Duodenal mucosa (tissue), 2 donors: ENCODE results near the gene POLR1A.
A peak's percentile ranks its signal among the peaks of the same experiment; 100 is the strongest.

Experiments
- H3K27ac ChIP-seq: one replicate; pipeline ENCODE4 v1.7.0; 2013; ENCODE audit warnings: low read depth, low read length
- H3K27me3 ChIP-seq, 2 donors: one replicate each; pipeline ENCODE4 v1.7.0; 2013; ENCODE audit warnings: low read length in 2 of 2, control low read depth in 1 of 2; ENCODE audit not compliant: insufficient read depth in 2 of 2, control insufficient read depth in 1 of 2
- H3K36me3 ChIP-seq, 2 donors: one replicate each; pipeline ENCODE4 v1.7.0; 2013; ENCODE audit warnings: low read length in 2 of 2, control low read depth in 1 of 2; ENCODE audit not compliant: insufficient read depth in 2 of 2, control insufficient read depth in 1 of 2
- H3K4me1 ChIP-seq, 2 donors: one replicate each; pipeline ENCODE4 v1.7.0; 2013; ENCODE audit warnings: low read length in 2 of 2, control low read depth in 1 of 2; ENCODE audit not compliant: insufficient read depth in 2 of 2, control insufficient read depth in 1 of 2
- H3K4me3 ChIP-seq, 2 donors: one replicate each; pipeline ENCODE4 v1.7.0; 2013; ENCODE audit warnings: low read length in 2 of 2, low read depth in 1 of 2
- H3K9ac ChIP-seq, 2 donors: one replicate each; pipeline ENCODE4 v1.7.0; 2013; ENCODE audit warnings: low read length in 2 of 2, low read depth in 1 of 2
- H3K9me3 ChIP-seq, 2 donors: one replicate each; pipeline ENCODE4 v1.7.0; 2013; ENCODE audit warnings: low read length in 2 of 2, control low read depth in 1 of 2; ENCODE audit not compliant: control insufficient read depth in 1 of 2

Gene POLR1A

GRCh38 chr2:86105252-86105968 is at the start of gene POLR1A:
Gene POLR1A (minus strand): TSS chr2:86105886. CDS start chr2:86105776, 110 bp downstream.
- peak within 1 kb of the TSS; percentile 97 to 98 for H3K4me3 ChIP-seq
- H3K27me3 ChIP-seq: no peaks in the 10 kb centered on the region
- no peaks in the 10 kb centered on the region for H3K9me3 ChIP-seq
- peaks cover 13 to 16% of the 10 kb centered on the region in 2 donors for H3K36me3 ChIP-seq
- peak within 1 kb of the TSS; percentile 81 to 85 for H3K9ac ChIP-seq
- H3K27ac ChIP-seq: peak within 1 kb of the TSS; percentile 48
- H3K4me1 ChIP-seq: peaks cover 18 to 26% of the 10 kb centered on the region in 2 donors

- Histone ChIP-seq H3K9me3 (no peaks in the 10 kb centered on the region), H3K36me3 (peaks cover 33 to 73% of the 10 kb centered on the region in 2 donors), H3K9ac (no peak overlapping the region), H3K4me1 (no peaks in the 10 kb centered on the region), H3K27ac (no peak overlapping the region), H3K4me3 (no peak overlapping the region), H3K27me3 (no peaks in the 10 kb centered on the region)
These were observed 44.8 kb upstream of the POLR1A start for GRCh38 chr2:86150502-86150901.

- no peaks in the 10 kb centered on the region for H3K4me1 ChIP-seq
- no peak overlapping the region for H3K4me3 ChIP-seq
- H3K9ac ChIP-seq: no peak overlapping the region
- H3K27me3 ChIP-seq: no peaks in the 10 kb centered on the region
- H3K27ac ChIP-seq: no peak overlapping the region
- no peaks in the 10 kb centered on the region for H3K9me3 ChIP-seq
- peaks cover 45 to 85% of the 10 kb centered on the region in 2 donors for H3K36me3 ChIP-seq
These were observed 42.1 kb upstream of the POLR1A start for GRCh38 chr2:86147793-86148192.

- H3K9ac ChIP-seq: no peak overlapping the region
- no peak overlapping the region for H3K4me3 ChIP-seq
- no peaks in the 10 kb centered on the region for H3K4me1 ChIP-seq
- no peaks in the 10 kb centered on the region for H3K9me3 ChIP-seq
- no peak overlapping the region for H3K27ac ChIP-seq
- no peaks in the 10 kb centered on the region for H3K27me3 ChIP-seq
- peaks cover 39 to 86% of the 10 kb centered on the region in 2 donors for H3K36me3 ChIP-seq
These were observed 38.4 kb upstream of the POLR1A start for GRCh38 chr2:86143926-86144685.

- H3K4me1 ChIP-seq: no peaks in the 10 kb centered on the region
- H3K9me3 ChIP-seq: no peaks in the 10 kb centered on the region
- no peak overlapping the region for H3K27ac ChIP-seq
- H3K4me3 ChIP-seq: no peak overlapping the region
- H3K9ac ChIP-seq: no peak overlapping the region
- H3K27me3 ChIP-seq: no peaks in the 10 kb centered on the region
- H3K36me3 ChIP-seq: peaks cover 39 to 86% of the 10 kb centered on the region in 2 donors
These were observed 37.6 kb upstream of the POLR1A start for GRCh38 chr2:86143307-86143706.

DNA sequence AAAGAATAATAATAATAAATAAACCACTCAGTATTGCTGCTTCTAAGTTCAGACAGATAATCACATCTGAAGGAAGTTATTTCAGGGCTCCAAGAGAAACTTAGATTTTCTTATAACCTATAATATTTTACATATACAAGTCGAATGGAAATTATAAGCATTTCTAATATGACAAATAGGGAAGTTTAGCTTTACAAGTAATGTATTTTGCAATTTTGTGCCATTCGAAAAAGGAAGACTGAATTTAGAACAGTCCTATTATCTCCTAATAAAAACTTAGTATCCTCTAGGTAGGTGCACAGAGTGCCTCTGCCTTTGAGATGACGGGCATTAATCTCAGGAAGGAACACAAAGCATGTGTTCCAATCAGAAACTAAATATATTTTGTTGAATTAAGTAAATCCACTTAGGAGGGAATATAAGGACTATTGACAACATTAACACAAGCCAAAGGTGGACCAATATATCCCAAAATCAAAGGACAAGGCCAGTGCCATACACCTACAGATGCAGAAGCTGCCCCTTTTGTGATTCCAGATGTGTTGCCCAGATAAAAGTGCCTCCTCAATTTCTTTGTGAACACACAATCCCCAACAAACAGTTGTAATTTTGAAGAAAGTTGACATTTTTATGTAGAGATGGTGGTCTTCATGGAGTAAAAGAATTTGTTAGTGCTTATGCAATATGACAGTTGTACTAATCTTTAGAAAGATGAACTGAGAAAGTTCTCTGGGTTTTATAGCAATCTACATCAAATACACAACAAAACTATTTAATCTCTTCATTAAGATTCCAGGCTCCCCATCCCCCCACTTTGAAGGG is 37.0 kb upstream of the POLR1A start:
- H3K27ac ChIP-seq: no peak overlapping the region
- no peaks in the 10 kb centered on the region for H3K27me3 ChIP-seq
- peaks cover 42 to 86% of the 10 kb centered on the region in 2 donors for H3K36me3 ChIP-seq
- no peak overlapping the region for H3K4me3 ChIP-seq
- H3K4me1 ChIP-seq: no peaks in the 10 kb centered on the region
- H3K9ac ChIP-seq: no peak overlapping the region
- H3K9me3 ChIP-seq: no peaks in the 10 kb centered on the region

DNA sequence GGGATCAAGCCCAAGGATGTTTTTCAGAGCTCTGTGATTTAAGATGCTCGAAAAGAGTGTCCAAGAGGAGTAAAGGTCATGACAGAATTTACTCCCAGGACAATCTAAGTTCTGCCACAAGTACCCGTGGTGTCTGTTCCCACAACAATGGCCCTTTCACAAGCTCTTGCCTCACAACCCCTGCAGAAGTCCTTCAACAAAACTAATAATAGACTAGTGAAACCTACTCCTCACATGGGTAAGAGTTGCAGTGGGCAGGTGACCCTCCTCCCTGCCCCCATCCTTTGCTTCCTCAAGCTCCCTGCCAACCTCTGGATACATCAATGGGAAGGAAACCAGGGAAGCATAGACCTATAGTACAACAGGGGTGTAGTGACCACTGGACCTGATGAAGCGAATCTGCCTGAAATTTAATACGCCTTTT is 35.3 kb upstream of the POLR1A start:
- Histone ChIP-seq H3K4me1 (no peaks in the 10 kb centered on the region), H3K36me3 (peaks cover 56 to 86% of the 10 kb centered on the region in 2 donors), H3K27me3 (no peaks in the 10 kb centered on the region), H3K9ac (no peak overlapping the region), H3K4me3 (no peak overlapping the region), H3K9me3 (no peaks in the 10 kb centered on the region), H3K27ac (no peak overlapping the region)

GRCh38 chr2:86139981-86140380 is 34.3 kb upstream of the POLR1A start:
- Histone ChIP-seq H3K4me1 (no peaks in the 10 kb centered on the region), H3K4me3 (no peak overlapping the region), H3K27ac (no peak overlapping the region), H3K36me3 (peaks cover 58 to 86% of the 10 kb centered on the region in 2 donors), H3K9me3 (no peaks in the 10 kb centered on the region), H3K27me3 (no peaks in the 10 kb centered on the region), H3K9ac (no peak overlapping the region)

- Histone ChIP-seq H3K9ac (no peak overlapping the region), H3K4me3 (no peak overlapping the region), H3K27me3 (no peaks in the 10 kb centered on the region), H3K27ac (no peak overlapping the region), H3K4me1 (no peaks in the 10 kb centered on the region), H3K9me3 (no peaks in the 10 kb centered on the region), H3K36me3 (peaks cover 59 to 86% of the 10 kb centered on the region in 2 donors)
These were observed 33.3 kb upstream of the POLR1A start for GRCh38 chr2:86138736-86139625.
